Measurements from ENCODE around the gene TACC3.

- TF ChIP-seq CTCF (IDR thresholded peaks at IDR 0.05) (no peak), POLR2A (IDR thresholded peaks at IDR 0.05) (no peak), EP300 (IDR thresholded peaks at IDR 0.05) (no peak)
These were observed 67.1 kb downstream of the TACC3 start for GRCh38 chr4:1788254-1788973.
